NCI-H2227 (cell line): ENCODE results near the gene LBP.
"Not testable (repeated sequence)": the region's sequence is repeated elsewhere in the genome, so short reads cannot be mapped to it uniquely, and the experiment has no call there.

Source experiments
- DNase-seq: peaks from one replicate; lab custom pipeline; 2025; ENCODE audit not compliant: unreplicated experiment; lab: John Stamatoyannopoulos, UW

The LBP gene, protein sequence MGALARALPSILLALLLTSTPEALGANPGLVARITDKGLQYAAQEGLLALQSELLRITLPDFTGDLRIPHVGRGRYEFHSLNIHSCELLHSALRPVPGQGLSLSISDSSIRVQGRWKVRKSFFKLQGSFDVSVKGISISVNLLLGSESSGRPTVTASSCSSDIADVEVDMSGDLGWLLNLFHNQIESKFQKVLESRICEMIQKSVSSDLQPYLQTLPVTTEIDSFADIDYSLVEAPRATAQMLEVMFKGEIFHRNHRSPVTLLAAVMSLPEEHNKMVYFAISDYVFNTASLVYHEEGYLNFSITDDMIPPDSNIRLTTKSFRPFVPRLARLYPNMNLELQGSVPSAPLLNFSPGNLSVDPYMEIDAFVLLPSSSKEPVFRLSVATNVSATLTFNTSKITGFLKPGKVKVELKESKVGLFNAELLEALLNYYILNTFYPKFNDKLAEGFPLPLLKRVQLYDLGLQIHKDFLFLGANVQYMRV

GRCh38 chr20:38346247-38346651 is at the start of gene LBP:
Gene LBP, plus strand, starts transcription at chr20:38346482. Its CDS starts 35 bp downstream, at chr20:38346517.
- DNase-seq, result no peak

- DNase-seq, result no peak
Measured at GRCh38 chr20:38297916-38298674, 48.2 kb upstream of the LBP start.

DNA sequence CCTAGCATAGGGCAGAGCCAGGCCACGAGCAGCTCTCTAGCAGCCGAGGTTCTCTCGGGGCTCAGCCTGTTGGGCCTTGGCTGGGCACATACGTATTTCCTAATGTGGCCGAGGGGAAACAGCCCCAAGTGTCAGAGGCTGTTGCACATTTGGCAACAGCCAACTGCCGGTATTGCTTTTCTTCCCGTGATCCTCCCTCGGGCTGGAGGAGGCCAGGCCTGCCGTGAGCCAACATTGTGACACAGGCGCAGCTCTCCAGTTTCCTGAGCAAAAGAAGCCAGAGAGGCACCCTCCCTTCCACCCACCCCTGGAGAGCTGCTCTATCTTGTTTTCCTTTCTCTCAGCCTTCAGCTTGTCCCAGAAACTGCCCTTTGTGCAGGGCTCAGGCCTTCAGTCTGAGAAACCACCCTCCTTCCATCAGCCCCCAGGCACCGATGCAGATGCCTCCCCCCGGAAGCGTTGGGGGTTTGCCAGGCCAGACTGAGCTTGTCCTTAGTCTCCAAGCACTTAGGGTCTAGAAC is 47.5 kb upstream of the LBP start:
- DNase-seq, result no peak

DNA sequence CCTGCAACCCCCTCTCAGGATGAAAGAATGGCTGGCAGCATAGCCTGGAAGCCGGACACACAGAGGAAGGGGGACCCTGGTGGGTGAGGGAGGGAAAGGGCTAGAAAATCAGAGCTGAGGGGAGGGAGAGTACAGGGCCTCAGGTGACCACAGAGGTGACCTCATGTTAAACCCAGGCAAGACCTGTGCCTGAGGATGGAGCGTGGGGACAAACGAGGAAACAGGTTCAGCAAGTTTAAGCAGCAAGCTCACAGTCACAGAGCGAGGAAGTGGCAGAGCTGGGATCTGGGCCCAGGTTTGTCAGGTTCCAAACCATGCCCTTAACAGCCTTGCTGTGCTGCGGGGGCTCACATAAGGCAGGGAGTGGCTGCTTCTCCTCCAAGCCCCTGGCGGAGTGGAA is 46.3 kb upstream of the LBP start:
- no peak for DNase-seq

DNA sequence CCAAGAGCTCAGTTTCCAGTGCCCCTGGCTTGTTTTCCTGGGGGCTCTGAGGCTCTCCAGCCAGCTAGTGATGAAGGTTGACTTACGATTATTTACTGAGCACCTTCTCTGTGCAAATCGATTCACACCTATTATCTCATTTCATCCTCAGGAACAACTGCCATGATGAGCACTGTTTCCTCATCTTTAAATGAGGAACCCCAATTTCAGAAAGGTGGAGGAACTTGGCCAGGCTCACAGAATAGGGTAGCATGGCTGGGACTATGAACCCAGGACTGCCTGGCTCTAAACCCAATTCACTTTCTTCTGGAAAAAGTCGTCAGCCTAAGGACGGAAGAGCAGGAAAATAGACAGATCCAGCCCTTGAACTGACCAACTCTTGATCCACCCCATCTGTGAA is 45.8 kb upstream of the LBP start:
- no peak for DNase-seq

- DNase-seq, result no peak
Measured at GRCh38 chr20:38301309-38301708, 45.0 kb upstream of the LBP start.

GRCh38 chr20:38302786-38303185 is 43.5 kb upstream of the LBP start:
- DNase-seq, result peak; percentile 72

GRCh38 chr20:38303908-38304379 is 42.3 kb upstream of the LBP start, which contains the start of gene BPI:
Gene BPI, plus strand, starts transcription at chr20:38304156. Its CDS starts 68 bp downstream, at chr20:38304224.
- peak; percentile 24 for DNase-seq

- DNase-seq, result peak; percentile 30
Measured at GRCh38 chr20:38304845-38305447, 41.3 kb upstream of the LBP start.

GRCh38 chr20:38305541-38305940 is 40.7 kb upstream of the LBP start:
- no peak for DNase-seq

- DNase-seq, result no peak
Measured at GRCh38 chr20:38306379-38306778, 39.9 kb upstream of the LBP start.

- DNase-seq, result no peak
Measured at GRCh38 chr20:38307371-38308046, 38.8 kb upstream of the LBP start.

- DNase-seq, result no peak
Measured at GRCh38 chr20:38308047-38308438, 38.2 kb upstream of the LBP start.

DNA sequence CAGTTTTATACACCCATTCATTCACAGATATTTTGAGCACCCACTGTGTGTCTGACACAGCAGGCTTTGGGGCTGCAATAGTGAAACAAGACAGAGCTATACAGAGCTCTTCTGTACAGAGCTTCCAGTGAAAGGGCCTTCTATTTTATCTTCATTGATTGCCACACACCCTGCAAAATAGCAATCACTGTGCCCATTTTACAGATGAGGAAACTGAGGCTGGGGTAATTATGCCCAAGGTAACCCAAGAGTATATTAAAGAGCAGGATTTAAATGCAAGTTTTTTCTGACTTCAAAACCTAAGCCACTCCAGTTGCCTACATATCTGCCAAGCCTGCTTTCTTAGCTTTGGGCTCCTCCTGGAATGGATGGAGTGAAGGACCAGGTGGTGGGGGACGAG is 37.8 kb upstream of the LBP start:
- DNase-seq, result no peak

- no peak for DNase-seq
Measured at GRCh38 chr20:38311091-38311490, 35.2 kb upstream of the LBP start.

GRCh38 chr20:38311491-38311890 is 34.8 kb upstream of the LBP start:
- DNase-seq, result no peak

DNA sequence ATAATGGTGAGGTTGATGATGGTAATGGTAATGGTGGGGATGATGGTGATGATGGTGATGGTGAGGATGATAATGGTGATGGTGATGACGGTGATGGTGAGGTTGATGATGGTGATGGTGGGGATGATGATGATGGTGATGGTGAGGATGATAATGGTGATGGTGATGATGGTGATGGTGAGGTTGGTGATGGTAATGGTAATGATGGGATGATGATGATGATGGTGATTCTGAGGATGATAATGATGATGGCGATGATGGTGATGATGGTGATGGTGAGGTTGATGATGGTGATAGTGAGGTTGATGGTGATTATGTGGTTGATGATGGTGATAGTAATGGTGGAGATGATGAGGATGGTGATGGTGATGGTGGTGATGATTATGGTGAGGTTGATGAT is 32.6 kb upstream of the LBP start:
- DNase-seq, result no peak

DNA sequence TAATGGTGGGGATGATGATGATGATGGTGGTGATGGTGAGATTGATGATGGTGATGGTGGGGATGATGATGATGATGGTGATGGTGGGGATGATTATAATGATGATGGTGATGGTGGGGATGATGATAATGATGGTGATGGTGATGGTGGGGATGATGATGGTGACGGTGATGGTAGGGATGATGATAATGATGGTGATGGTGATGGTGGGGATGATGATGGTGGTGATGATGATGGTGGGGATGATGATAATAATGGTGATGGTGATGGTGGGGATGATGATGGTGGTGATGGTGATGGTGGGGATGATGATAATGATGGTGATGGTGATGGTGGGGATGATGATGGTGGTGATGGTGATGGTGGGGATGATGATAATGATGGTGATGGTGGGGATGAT is 31.9 kb upstream of the LBP start:
- not testable (repeated sequence) for DNase-seq

DNA sequence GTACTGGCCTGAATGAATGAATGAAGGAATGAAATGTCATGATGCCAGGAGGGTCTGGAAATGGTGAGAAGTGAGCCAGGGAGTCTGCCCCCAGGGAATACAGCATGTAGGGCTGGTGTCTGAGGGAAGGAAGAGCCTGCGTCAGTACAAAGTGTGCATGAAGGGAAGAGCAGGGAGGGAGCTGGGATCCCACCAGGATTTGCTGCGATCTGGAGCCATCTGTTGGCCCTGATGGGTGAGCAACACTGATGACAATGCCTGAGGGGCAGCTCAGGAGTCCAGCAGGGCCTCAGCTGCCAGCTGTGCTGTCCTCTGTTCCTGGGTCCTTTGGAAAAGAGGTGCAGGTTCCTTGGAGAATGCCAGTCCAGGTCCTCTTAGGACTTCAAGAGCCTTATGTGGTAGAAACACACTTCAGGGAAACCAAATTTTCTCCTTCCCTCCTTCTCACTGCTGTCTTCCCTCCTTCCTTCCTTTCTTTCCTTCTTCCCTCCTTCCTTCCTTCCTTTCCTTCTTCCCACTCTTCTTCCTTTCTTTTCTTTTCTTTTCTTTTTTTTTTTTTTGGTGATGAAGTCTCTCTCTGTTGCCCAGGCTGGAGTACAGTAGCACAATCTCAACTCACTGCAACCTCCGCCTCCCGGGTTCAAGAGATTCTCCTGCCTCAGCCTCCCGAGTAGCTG is 30.9 kb upstream of the LBP start:
- DNase-seq, result peak; percentile 28

DNA sequence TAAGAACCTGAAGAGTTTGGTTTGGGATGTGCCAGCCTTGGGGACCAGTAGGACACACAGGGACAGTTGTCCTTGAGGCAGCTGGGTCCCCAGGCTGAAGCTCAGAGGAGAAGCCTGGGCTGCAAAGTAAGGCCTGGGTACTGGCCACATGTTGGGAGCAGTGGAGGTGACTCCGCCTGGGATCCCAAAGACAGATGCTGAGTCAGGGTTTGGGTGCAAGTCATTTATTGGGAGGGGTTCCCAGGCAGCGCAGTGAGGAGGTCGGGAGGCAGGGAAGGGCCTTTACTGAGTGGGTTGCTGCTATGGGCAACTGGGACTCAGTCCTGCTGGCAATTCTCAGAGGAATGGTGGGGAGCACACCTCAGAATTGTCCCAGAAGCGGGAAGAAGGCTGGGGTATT is 29.9 kb upstream of the LBP start:
- DNase-seq, result no peak
